UCSD-AML1 (cell line): ENCODE results near the gene EEA1.
"Not testable (repeated sequence)": the region's sequence is repeated elsewhere in the genome, so short reads cannot be mapped to it uniquely, and the experiment has no call there.

Source experiments
- DNase-seq: peaks from one replicate; lab custom pipeline; 2025; ENCODE audit not compliant: unreplicated experiment; lab: John Stamatoyannopoulos, UW

The EEA1 gene

DNA sequence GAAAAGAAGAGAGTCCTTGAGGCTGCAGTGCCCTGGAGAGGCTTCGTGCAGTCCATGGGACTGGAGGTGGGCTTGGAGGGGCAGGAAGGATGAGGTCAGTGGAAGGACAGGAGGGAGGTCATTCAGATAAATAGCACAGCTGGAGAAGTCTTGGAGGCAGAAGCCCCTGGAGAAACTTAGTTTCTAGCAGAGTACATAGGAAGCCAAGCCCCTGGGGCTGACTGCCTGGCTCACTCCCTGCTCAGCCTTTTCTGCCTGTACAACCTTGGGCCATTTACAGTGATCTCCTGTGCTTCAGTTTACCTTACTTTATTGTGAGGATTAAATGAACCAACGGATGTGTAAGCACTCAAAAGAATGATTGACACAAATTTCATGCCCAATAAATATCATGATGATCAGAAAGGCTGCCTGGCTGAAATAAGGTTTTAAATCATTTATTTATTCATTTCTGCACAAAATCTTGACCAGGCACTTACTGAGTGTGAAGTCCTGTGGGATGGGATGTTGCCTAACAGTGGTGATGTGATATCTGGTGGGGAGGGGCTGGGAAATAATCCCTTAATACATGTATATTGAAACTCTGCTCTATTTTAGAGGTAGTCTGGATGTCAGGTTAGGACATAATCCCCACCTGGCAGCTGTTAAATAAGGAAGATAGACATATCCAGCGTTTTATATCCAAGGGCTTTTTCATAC lies 172.0 kb downstream of the EEA1 start:
- no peak for DNase-seq

GRCh38 chr12:92753976-92754885 lies 174.9 kb downstream of the EEA1 start:
- DNase-seq: no peak

DNA sequence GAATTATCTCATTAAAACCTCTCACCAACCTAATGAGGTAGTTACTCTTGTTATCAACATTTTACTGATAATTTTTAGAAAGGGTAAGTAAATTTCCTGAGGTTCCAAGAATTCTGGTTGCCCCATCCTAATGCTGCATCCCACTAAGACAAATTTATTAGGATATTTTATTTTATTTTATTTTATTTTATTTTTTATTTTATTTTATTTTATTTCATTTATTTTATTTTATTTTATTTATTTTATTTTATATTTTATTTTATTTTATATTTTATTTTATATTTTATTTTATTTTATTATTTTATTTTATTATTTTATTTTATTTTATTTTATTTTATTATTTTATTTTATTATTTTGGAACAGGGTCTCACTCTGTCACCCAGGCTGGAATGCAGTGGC lies 179.4 kb downstream of the EEA1 start:
- DNase-seq: not testable (repeated sequence)

GRCh38 chr12:92747151-92747550 lies 181.9 kb downstream of the EEA1 start:
- DNase-seq: no peak

GRCh38 chr12:92745856-92746550 lies 183.1 kb downstream of the EEA1 start:
- DNase-seq: no peak

DNA sequence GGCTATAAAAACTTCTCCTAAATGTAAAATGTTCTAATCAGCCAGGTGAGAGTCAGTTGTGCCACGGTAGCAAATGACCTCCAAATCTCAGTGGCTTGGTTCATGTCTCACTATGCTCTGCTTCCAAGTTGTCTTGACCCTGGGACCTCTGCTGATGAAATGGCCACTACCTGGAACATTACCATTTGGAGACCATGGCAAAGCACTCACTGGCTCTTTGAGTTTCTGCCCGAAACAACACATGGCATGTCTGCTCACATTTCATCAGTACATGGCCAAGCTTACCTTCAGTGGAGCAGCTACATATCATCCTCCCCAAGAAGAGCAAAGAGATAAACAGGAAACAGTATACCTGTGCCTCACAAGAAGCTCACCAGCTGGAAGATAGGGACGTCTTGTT lies 186.1 kb downstream of the EEA1 start:
- no peak for DNase-seq

GRCh38 chr12:92740411-92740810 lies 188.7 kb downstream of the EEA1 start:
- DNase-seq: no peak

GRCh38 chr12:92739113-92739512 lies 190.0 kb downstream of the EEA1 start:
- no peak for DNase-seq

GRCh38 chr12:92737855-92738850 lies 190.9 kb downstream of the EEA1 start:
- DNase-seq: no peak

GRCh38 chr12:92736605-92737004 lies 192.5 kb downstream of the EEA1 start:
- DNase-seq: no peak

DNA sequence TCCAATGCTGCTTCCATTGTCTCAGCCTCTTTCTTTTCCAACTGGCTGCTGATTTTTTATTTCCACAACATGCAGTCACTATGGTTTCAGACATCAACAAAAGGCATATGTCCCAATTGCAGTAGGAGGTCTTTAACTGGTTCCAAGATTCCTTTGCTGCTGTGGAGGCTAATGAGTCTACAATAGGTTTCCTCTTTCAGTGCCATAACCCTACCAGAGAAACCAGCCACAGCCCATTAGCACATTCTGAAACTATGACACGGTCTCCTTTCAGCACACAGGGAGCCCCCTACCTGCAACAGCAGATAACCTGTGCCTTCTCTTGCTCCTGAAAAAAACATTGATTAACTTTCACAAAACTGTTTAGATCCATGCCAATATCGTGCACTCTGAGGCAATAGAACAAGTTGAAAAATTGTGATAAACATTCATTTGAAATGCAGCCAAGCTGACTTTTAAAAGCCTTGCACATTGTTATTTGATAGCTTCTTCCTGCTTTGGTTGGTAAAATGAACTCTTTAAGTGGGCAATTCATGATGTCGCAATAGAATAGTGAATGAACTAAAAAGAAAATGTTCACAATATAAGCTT lies 193.9 kb downstream of the EEA1 start:
- no peak for DNase-seq

DNA sequence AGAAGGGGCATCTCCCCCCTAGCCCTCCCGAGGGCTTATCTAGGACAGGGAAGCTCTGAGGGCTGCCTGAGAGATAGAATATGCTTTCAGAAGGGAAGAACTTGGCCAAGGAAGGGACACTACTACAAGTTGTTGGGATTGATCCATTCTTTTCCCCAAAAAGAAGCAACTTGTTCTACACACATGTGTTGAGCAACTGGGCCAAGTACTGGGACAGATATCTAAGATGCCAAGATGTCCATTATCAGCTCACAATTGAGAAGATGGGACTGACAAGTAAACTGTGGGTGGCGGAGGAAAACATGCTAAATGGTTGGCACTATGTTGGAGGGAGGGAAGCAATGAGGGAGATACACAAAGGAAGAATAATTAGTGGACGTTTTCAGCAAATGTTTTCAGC lies 195.4 kb downstream of the EEA1 start:
- DNase-seq: no peak

DNA sequence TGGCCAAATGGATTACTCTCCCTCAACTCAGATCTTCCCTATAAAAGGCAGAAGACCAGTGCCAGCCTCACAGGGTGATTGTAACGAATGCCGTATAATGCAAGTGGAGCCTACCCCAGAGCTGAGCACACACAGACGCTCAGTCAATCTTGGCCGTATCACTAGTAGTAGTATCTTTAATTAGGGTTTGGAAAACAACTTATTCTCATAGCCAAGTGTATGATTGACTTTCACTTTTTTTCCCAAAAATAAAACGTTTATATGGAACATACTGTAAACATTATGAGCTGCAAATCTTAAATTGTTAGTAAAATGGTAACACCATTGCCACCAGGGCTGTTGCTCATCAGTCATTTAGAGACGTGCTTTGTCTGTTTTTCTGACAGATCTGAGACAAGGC lies 195.9 kb downstream of the EEA1 start:
- no peak for DNase-seq

DNA sequence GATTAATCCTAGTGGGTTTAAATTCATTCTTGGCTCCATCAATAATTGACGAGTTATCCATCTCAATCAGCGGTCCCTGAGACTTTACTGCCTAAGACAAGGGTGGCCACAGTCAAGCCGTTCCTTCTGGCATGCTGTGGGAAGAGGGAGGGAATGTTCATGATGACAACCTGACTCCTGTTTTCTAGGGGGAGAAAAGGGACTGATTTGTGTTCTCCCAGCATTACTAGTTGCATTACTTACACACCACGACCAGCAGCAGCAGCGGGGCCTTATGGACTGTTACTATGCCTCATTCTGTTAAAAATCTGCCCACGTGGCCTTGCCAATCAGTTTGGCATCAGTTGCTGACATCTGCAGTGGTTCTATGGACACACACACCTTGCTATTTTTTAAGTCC lies 196.4 kb downstream of the EEA1 start:
- no peak for DNase-seq

- DNase-seq: no peak
Measured at GRCh38 chr12:92732216-92732615, 196.9 kb downstream of the EEA1 start.

- no peak for DNase-seq
Measured at GRCh38 chr12:92730758-92731157, 198.3 kb downstream of the EEA1 start.

- DNase-seq: no peak
Measured at GRCh38 chr12:92729773-92730305, 199.3 kb downstream of the EEA1 start.

- DNase-seq: no peak
Measured at GRCh38 chr12:92726850-92727249, 202.2 kb downstream of the EEA1 start.

GRCh38 chr12:92722897-92723296 lies 206.2 kb downstream of the EEA1 start:
- no peak for DNase-seq

DNA sequence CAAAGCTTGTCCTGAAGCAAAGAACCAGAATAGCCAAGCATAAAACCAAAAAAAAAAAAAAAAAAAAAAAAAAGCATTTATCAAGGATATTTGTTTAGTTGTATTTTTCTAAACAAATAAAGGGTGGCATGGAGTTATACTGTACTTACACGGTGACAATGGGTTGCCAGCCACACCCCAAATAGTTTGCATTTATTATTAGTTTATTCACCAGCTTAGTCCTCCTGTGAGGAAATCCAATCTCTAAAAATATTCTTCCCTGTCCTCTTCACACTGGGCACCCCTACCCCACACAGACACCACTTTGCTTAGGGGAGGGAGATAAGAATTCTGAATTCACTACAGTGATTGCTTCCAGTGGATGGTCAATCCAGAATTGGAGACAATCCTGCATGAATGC lies 207.4 kb downstream of the EEA1 start:
- no peak for DNase-seq
